SK-N-SH (cell line): ENCODE data around the gene PRKN. TPM values are rescaled to one million over a fixed set of nuclear protein-coding genes. Genes with fewer than 3 reads are reported as not detected.

Experiments used
- CTCF ChIA-PET: fragments of 300-600, 350-600 bp; formaldehyde crosslinking; extraction: SDS; loops from one replicate; lab custom pipeline; 2021; lab: Yijun Ruan, JAX
- POLR2A ChIA-PET: fragments of 350-600 bp; sonication (Branson Sonifier 250); formaldehyde crosslinking; extraction: SDS; loops from one replicate; lab custom pipeline; 2020; ENCODE audit warnings: antibody characterized with exemption, inconsistent platforms; lab: Yijun Ruan, JAX
- DNase-seq: peaks from one replicate; pipeline ENCODE4 v3.0.0; 2012
- H2AFZ ChIP-seq: fragments of 200-600 bp; sonication (generic); 2 replicates; pipeline ENCODE4 v1.8.1; 2016; ENCODE audit warnings: antibody characterized with exemption, mild to moderate bottlenecking, low read depth
- H3F3A ChIP-seq: fragments of 200-600 bp; sonication (generic); replicated peaks from 2 replicates; pipeline ENCODE3; 2016; ENCODE audit warnings: antibody characterized with exemption, mild to moderate bottlenecking; ENCODE audit not compliant: insufficient read depth
- H3K27ac ChIP-seq, 2 experiments: fragments of 200-500 bp in 1 of 2; fragments of 200-600 bp in 1 of 2; sonication (Bioruptor generic) in 1 of 2; sonication (generic), shearing (Covaris generic) in 1 of 2; 2 replicates each; pipeline versions ENCODE4 v1.5.1 to v1.6.1; 2014 to 2016; ENCODE audit warnings: low read depth in 2 of 2, inconsistent platforms in 1 of 2, low read length in 1 of 2, mild to moderate bottlenecking in 1 of 2, mixed read lengths in 1 of 2
- H3K27me3 ChIP-seq: fragments of 200-600 bp; sonication (generic), shearing (Covaris generic); 2 replicates; pipeline ENCODE4 v1.6.1; 2016; ENCODE audit warnings: mixed run types; ENCODE audit not compliant: insufficient read depth
- H3K36me3 ChIP-seq, 2 experiments: fragments of 200-500 bp in 1 of 2; fragments of 200-600 bp in 1 of 2; sonication (Bioruptor generic) in 1 of 2; sonication (generic) in 1 of 2; replicated peaks in 1 of 2; 2 replicates each; pipeline versions ENCODE3 to v1.5.1; 2014 to 2016; ENCODE audit warnings: low read length in 1 of 2, mild to moderate bottlenecking in 1 of 2; ENCODE audit not compliant: insufficient read depth in 2 of 2, control insufficient read depth in 1 of 2
- H3K4me1 ChIP-seq, 2 experiments: fragments of 200-500 bp in 1 of 2; fragments of 200-600 bp in 1 of 2; sonication (Bioruptor generic) in 1 of 2; sonication (generic), shearing (Covaris generic) in 1 of 2; 2 replicates each; pipeline versions ENCODE4 v1.5.1 to v1.6.1; 2014 to 2016; ENCODE audit warnings: low read depth in 1 of 2, low read length in 1 of 2, mixed run types in 1 of 2; ENCODE audit not compliant: insufficient read depth in 2 of 2, control insufficient read depth in 1 of 2
- H3K4me2 ChIP-seq: fragments of 200-600 bp; sonication (generic), shearing (Covaris generic); 2 replicates; pipeline ENCODE4 v1.6.1; 2017; ENCODE audit warnings: mixed run types
- H3K4me3 ChIP-seq, 2 experiments: fragments of 200-500 bp in 1 of 2; fragments of 200-600 bp in 1 of 2; sonication (Bioruptor generic) in 1 of 2; sonication (generic), shearing (Covaris generic) in 1 of 2; 2 replicates each; pipeline versions ENCODE4 v1.5.1 to v1.8.1; 2014 to 2016; ENCODE audit warnings: low read depth in 2 of 2, inconsistent platforms in 1 of 2, low read length in 1 of 2, mild to moderate bottlenecking in 1 of 2, mixed read lengths in 1 of 2, moderate library complexity in 1 of 2
- H3K79me2 ChIP-seq: fragments of 200-600 bp; sonication (generic); 2 replicates; pipeline ENCODE4 v1.8.1; 2017; ENCODE audit warnings: mild to moderate bottlenecking; ENCODE audit not compliant: insufficient read depth
- H3K9ac ChIP-seq: fragments of 200-600 bp; sonication (generic); 2 replicates; pipeline ENCODE4 v1.6.1; 2017; ENCODE audit warnings: mixed run types
- H3K9me2 ChIP-seq: fragments of 200-600 bp; sonication (generic); 2 replicates; pipeline ENCODE4 v1.6.1; 2017; ENCODE audit warnings: mixed run types
- H3K9me3 ChIP-seq: fragments of 200-600 bp; sonication (generic); 2 replicates; pipeline ENCODE4 v1.6.1; 2017; ENCODE audit warnings: mixed run types, mild to moderate bottlenecking, moderate library complexity
- H4K20me1 ChIP-seq: fragments of 200-600 bp; sonication (generic); 2 replicates; pipeline ENCODE4 v1.6.1; 2017; ENCODE audit warnings: mild to moderate bottlenecking, mixed run types; ENCODE audit not compliant: insufficient read depth
- CTCF ChIP-seq: fragments of 200-600 bp; sonication (generic); IDR thresholded peaks from 2 replicates; pipeline ENCODE4 v1.6.1; 2017; ENCODE audit warnings: antibody characterized with exemption, mild to moderate bottlenecking, moderate library complexity
- EZH2phosphoT487 ChIP-seq: fragments of 200-600 bp; sonication (generic); IDR thresholded peaks from 2 replicates; pipeline ENCODE4 v1.6.1; 2017; ENCODE audit warnings: low read depth, mixed run types, mild to moderate bottlenecking, antibody characterized with exemption, moderate library complexity, borderline replicate concordance
- FOXJ3 ChIP-seq: sonication (generic); formaldehyde crosslinking; IDR thresholded peaks from 2 replicates; pipeline ENCODE4 v1.5.1; 2020; ENCODE audit warnings: mild to moderate bottlenecking, missing genetic modification reagents
- FOXM1 ChIP-seq: IDR thresholded peaks from 2 replicates; pipeline ENCODE4 v1.4.0; 2012; ENCODE audit warnings: low read depth, mild to moderate bottlenecking
- GATA2 ChIP-seq: sonication (generic); formaldehyde crosslinking; IDR thresholded peaks from 2 replicates; pipeline ENCODE4 v1.5.0; 2020; ENCODE audit warnings: mild to moderate bottlenecking, missing genetic modification reagents
- MEF2A ChIP-seq: IDR thresholded peaks from 2 replicates; pipeline ENCODE4 v1.4.0; 2012; ENCODE audit warnings: low read depth, borderline replicate concordance
- MXI1 ChIP-seq: IDR thresholded peaks from 2 replicates; pipeline ENCODE4 v1.6.1; 2012; ENCODE audit warnings: mild to moderate bottlenecking, low read depth, low read length, improper control_type of control experiment
- NFIC ChIP-seq: IDR thresholded peaks from 2 replicates; pipeline ENCODE4 v1.4.0; 2012; ENCODE audit warnings: borderline replicate concordance
- NRF1 ChIP-seq: IDR thresholded peaks from 2 replicates; pipeline ENCODE4 v1.6.1; 2012; ENCODE audit warnings: low read depth, mild to moderate bottlenecking, low read length
- RXRA ChIP-seq: IDR thresholded peaks from 2 replicates; pipeline ENCODE4 v1.4.0; 2012; ENCODE audit warnings: low read depth, mild to moderate bottlenecking, borderline replicate concordance
- SMC3 ChIP-seq: IDR thresholded peaks from 2 replicates; pipeline ENCODE4 v1.6.1; 2012; ENCODE audit warnings: low read depth, low read length, improper control_type of control experiment
- TCF12 ChIP-seq: IDR thresholded peaks from 2 replicates; pipeline ENCODE4 v1.4.0; 2012
- YY1 ChIP-seq: IDR thresholded peaks from 2 replicates; pipeline ENCODE4 v1.4.0; 2012; ENCODE audit warnings: low read depth, mild to moderate bottlenecking
- WGBS: methylation state at CpG from one replicate; pipeline ENCODE4 v1.1.6; 2017; ENCODE audit warnings: low lambda C conversion rate; 5-methylcytosine and 5-hydroxymethylcytosine counted together
- polyA plus RNA-seq, 3 experiments: library from polyadenylated mRNA; depleted of rRNA; stranded (reverse); fragments of >200 nt; gene quantifications; 2 replicates each; pipeline ENCODE4 v1.2.3, GENCODE V29; 2012
- TF ChIP-seq, protein P1 (sequence below): IDR thresholded peaks from 2 replicates; pipeline ENCODE4 v1.4.0; 2012; ENCODE audit warnings: low read depth
- TF ChIP-seq, protein P2 (sequence below): fragments of 150-350 bp; IDR thresholded peaks from 2 replicates; pipeline ENCODE4 v1.6.1; 2017; ENCODE audit warnings: antibody characterized with exemption, low read length, low read depth, borderline replicate concordance

The PRKN gene
- polyA plus RNA-seq, 1 of the 3 experiments (the other 2 are of a cell fraction) = 0.76 TPM

GRCh38 chr6:162554531-162554930 lies 173.0 kb downstream of the PRKN start:
- no peak for DNase-seq
- H3K9me2 ChIP-seq = no peaks in the 10 kb centered on the region
- H4K20me1 ChIP-seq = no peaks in the 10 kb centered on the region
- H3K27me3 ChIP-seq = no peaks in the 10 kb centered on the region
- H3K4me1 ChIP-seq = peaks cover 0 to 2% of the 10 kb centered on the region in 2 experiments; a peak in 1 of 4 replicates
- no peak overlapping the region for H3K9ac ChIP-seq
- ChIA-PET POLR2A (no interaction called here), CTCF (no interaction called here)
- no peak overlapping the region for H3K4me2 ChIP-seq
- no peaks in the 10 kb centered on the region for H3K79me2 ChIP-seq
- H3K36me3 ChIP-seq = no peaks in the 10 kb centered on the region
- no peaks in the 10 kb centered on the region for H3F3A ChIP-seq
- no peak overlapping the region for H2AFZ ChIP-seq
- TF ChIP-seq EZH2phosphoT487 = no peak
- TF ChIP-seq RXRA = no peak
- no peak for TF ChIP-seq YY1
- TF ChIP-seq SMC3 = no peak
- TF ChIP-seq NFIC = no peak
- WGBS = 73% methylated on average over 9 of the region's 9 CpGs
- H3K27ac ChIP-seq = no peak overlapping the region
- H3K9me3 ChIP-seq = no peaks in the 10 kb centered on the region
- H3K4me3 ChIP-seq = no peak overlapping the region

GRCh38 chr6:162546905-162547304 lies 180.7 kb downstream of the PRKN start:
- POLR2A ChIA-PET = no interaction called here
- CTCF ChIA-PET = no interaction called here
- H3K79me2 ChIP-seq = no peaks in the 10 kb centered on the region
- WGBS = 57% methylated on average over 4 of the region's 4 CpGs
- H3K27ac ChIP-seq = no peak overlapping the region
- no peaks in the 10 kb centered on the region for H3K9me2 ChIP-seq
- H3F3A ChIP-seq = no peaks in the 10 kb centered on the region
- TF ChIP-seq, protein P1, sequence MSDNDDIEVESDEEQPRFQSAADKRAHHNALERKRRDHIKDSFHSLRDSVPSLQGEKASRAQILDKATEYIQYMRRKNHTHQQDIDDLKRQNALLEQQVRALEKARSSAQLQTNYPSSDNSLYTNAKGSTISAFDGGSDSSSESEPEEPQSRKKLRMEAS = no peak
- TF ChIP-seq GATA2 (no peak), EZH2phosphoT487 (no peak), TCF12 (no peak), NRF1 (no peak), MEF2A (no peak), FOXJ3 (CRISPR knock-in tag) (no peak), MXI1 (no peak), CTCF (no peak), SMC3 (no peak), FOXM1 (no peak)
- TF ChIP-seq, protein P2, sequence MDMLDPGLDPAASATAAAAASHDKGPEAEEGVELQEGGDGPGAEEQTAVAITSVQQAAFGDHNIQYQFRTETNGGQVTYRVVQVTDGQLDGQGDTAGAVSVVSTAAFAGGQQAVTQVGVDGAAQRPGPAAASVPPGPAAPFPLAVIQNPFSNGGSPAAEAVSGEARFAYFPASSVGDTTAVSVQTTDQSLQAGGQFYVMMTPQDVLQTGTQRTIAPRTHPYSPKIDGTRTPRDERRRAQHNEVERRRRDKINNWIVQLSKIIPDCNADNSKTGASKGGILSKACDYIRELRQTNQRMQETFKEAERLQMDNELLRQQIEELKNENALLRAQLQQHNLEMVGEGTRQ = no peak
- H3K27me3 ChIP-seq = no peaks in the 10 kb centered on the region
- no peak overlapping the region for H2AFZ ChIP-seq
- no peaks in the 10 kb centered on the region for H3K4me1 ChIP-seq
- no peaks in the 10 kb centered on the region for H3K9me3 ChIP-seq
- H3K4me2 ChIP-seq = no peak overlapping the region
- no peak overlapping the region for H3K4me3 ChIP-seq
- no peaks in the 10 kb centered on the region for H4K20me1 ChIP-seq
- no peak overlapping the region for H3K9ac ChIP-seq
- no peaks in the 10 kb centered on the region for H3K36me3 ChIP-seq
- DNase-seq = no peak
